ENCODE measurements around the gene UBB.

Gene UBB

GRCh38 chr17:16425202-16425601 lies 44.3 kb downstream of the UBB start:
- H3F3A ChIP-seq (ENCODE audit: control insufficient read depth, insufficient read depth), result no peaks in the 10 kb centered on the region
- H3K4me3 ChIP-seq (ENCODE audit: low read length), result no peak overlapping the region
- H3K36me3 ChIP-seq (ENCODE audit: control insufficient read depth, low read length), result no peaks in the 10 kb centered on the region
- H3K27me3 ChIP-seq (ENCODE audit: control insufficient read depth, low read length), result no peaks in the 10 kb centered on the region
- H3K4me2 ChIP-seq (ENCODE audit: low read length), result no peak overlapping the region
- H3K9me3 ChIP-seq (ENCODE audit: control insufficient read depth, insufficient read depth, low read length), result no peaks in the 10 kb centered on the region
- no peaks in the 10 kb centered on the region for H4K20me1 ChIP-seq (ENCODE audit: control insufficient read depth, insufficient read depth, low read depth, low read length)
- H3K27ac ChIP-seq (ENCODE audit: low read depth, low read length), result no peak overlapping the region
- H3K4me1 ChIP-seq (ENCODE audit: control insufficient read depth, low read length), result peaks cover 8% of the 10 kb centered on the region
- H3K79me2 ChIP-seq (ENCODE audit: control insufficient read depth, low read length), result no peaks in the 10 kb centered on the region
- no peak for TF ChIP-seq EZH2phosphoT487 (IDR thresholded peaks at IDR 0.05; ENCODE audit: borderline replicate concordance, low read length)
- no peak for TF ChIP-seq CTCF (IDR thresholded peaks at IDR 0.05; ENCODE audit: low read depth, low read length, poor library complexity, severe bottlenecking)
- H3K9me2 ChIP-seq (replicated peaks; ENCODE audit: control insufficient read depth, low read length), result no peaks in the 10 kb centered on the region

GRCh38 chr17:16425698-16426659 lies 45.1 kb downstream of the UBB start:
- Histone ChIP-seq H3K4me3 (ENCODE audit: low read length) (no peak overlapping the region), H3K4me2 (ENCODE audit: low read length) (no peak overlapping the region), H3K4me1 (ENCODE audit: control insufficient read depth, low read length) (peaks cover 8% of the 10 kb centered on the region), H4K20me1 (ENCODE audit: control insufficient read depth, insufficient read depth, low read depth, low read length) (no peaks in the 10 kb centered on the region), H3K79me2 (ENCODE audit: control insufficient read depth, low read length) (no peaks in the 10 kb centered on the region), H3K36me3 (ENCODE audit: control insufficient read depth, low read length) (no peaks in the 10 kb centered on the region), H3K27me3 (ENCODE audit: control insufficient read depth, low read length) (no peaks in the 10 kb centered on the region), H3K27ac (ENCODE audit: low read depth, low read length) (no peak overlapping the region), H3K9me3 (ENCODE audit: control insufficient read depth, insufficient read depth, low read length) (no peaks in the 10 kb centered on the region), H3K9me2 (replicated peaks; ENCODE audit: control insufficient read depth, low read length) (no peaks in the 10 kb centered on the region), H3F3A (ENCODE audit: control insufficient read depth, insufficient read depth) (no peaks in the 10 kb centered on the region)
- no peak for TF ChIP-seq EZH2phosphoT487 (IDR thresholded peaks at IDR 0.05; ENCODE audit: borderline replicate concordance, low read length)
- TF ChIP-seq CTCF (IDR thresholded peaks at IDR 0.05; ENCODE audit: low read depth, low read length, poor library complexity, severe bottlenecking), result no peak

DNA sequence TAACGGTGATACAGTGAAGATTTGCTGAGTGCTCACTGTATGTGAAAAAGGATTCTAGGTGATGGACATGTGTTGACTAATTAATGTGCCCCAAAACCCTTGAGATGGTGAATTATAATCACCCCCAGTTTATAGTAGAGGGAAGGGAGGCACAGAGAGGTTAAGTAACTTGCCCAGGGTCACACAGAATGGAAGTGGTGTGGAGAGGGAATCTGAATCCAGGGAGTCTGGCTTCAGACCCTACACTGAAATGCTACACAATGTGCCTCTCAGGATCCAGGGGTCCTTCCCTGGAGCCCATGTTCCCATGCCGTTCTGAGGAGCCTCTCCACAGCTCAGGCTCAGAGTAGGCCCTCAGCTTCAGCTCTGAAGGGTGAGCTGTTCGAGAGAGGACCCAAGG lies 46.1 kb downstream of the UBB start:
- Histone ChIP-seq H3K79me2 (ENCODE audit: control insufficient read depth, low read length) (no peaks in the 10 kb centered on the region), H3K36me3 (ENCODE audit: control insufficient read depth, low read length) (no peaks in the 10 kb centered on the region), H3K27ac (ENCODE audit: low read depth, low read length) (no peak overlapping the region), H3K4me3 (ENCODE audit: low read length) (no peak overlapping the region), H3F3A (ENCODE audit: control insufficient read depth, insufficient read depth) (no peaks in the 10 kb centered on the region), H3K9me2 (replicated peaks; ENCODE audit: control insufficient read depth, low read length) (no peaks in the 10 kb centered on the region), H3K27me3 (ENCODE audit: control insufficient read depth, low read length) (no peaks in the 10 kb centered on the region), H3K4me2 (ENCODE audit: low read length) (no peak overlapping the region), H3K4me1 (ENCODE audit: control insufficient read depth, low read length) (peaks cover 8% of the 10 kb centered on the region), H3K9me3 (ENCODE audit: control insufficient read depth, insufficient read depth, low read length) (no peaks in the 10 kb centered on the region), H4K20me1 (ENCODE audit: control insufficient read depth, insufficient read depth, low read depth, low read length) (no peaks in the 10 kb centered on the region)
- TF ChIP-seq EZH2phosphoT487 (IDR thresholded peaks at IDR 0.05; ENCODE audit: borderline replicate concordance, low read length) (no peak), CTCF (IDR thresholded peaks at IDR 0.05; ENCODE audit: low read depth, low read length, poor library complexity, severe bottlenecking) (no peak)
